ENCODE data around the gene SLC8A1. TPM values are rescaled to one million over a fixed set of nuclear protein-coding genes. Genes with fewer than 3 reads are reported as not detected.

The SLC8A1 gene
- total RNA-seq, 6 donors from 2014 or later, result 21.8 to 58.6 (median 25.3) TPM

DNA sequence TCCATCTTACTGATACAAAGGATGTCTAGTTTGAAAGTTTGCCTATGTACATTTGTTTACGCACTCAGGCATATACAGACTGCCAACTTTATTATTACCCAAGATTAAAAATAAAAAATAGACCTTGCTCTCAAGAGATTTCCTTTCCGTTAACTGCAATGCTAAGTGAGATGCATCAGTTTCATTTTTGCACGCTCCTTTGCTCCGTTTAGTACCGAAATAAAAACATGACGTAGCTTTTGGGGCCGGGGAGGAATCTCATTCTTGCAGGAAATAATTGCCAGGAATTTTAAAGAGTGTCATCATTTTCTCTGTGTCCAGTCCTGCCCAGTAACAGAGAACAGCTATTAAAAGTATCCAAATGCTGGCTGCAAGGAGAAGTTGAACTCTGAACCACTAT is 169.5 kb downstream of the SLC8A1 start:
- TF ChIP-seq, protein P1, sequence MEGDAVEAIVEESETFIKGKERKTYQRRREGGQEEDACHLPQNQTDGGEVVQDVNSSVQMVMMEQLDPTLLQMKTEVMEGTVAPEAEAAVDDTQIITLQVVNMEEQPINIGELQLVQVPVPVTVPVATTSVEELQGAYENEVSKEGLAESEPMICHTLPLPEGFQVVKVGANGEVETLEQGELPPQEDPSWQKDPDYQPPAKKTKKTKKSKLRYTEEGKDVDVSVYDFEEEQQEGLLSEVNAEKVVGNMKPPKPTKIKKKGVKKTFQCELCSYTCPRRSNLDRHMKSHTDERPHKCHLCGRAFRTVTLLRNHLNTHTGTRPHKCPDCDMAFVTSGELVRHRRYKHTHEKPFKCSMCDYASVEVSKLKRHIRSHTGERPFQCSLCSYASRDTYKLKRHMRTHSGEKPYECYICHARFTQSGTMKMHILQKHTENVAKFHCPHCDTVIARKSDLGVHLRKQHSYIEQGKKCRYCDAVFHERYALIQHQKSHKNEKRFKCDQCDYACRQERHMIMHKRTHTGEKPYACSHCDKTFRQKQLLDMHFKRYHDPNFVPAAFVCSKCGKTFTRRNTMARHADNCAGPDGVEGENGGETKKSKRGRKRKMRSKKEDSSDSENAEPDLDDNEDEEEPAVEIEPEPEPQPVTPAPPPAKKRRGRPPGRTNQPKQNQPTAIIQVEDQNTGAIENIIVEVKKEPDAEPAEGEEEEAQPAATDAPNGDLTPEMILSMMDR (IDR thresholded peaks at IDR 0.05), result no peak
- no peak for TF ChIP-seq POLR2AphosphoS5 (IDR thresholded peaks at IDR 0.05)
- no peak for TF ChIP-seq EP300 (IDR thresholded peaks at IDR 0.05)
- no peak for TF ChIP-seq POLR2A (IDR thresholded peaks at IDR 0.05)
- DNase-seq, result no peak
- Histone ChIP-seq H3K9me3 (no peaks in the 10 kb centered on the region), H3K27me3 (no peaks in the 10 kb centered on the region), H3K4me3 (peak overlapping the region in 1 of 4 donors; percentile 13), H3K36me3 (no peaks in the 10 kb centered on the region), H3K4me1 (peaks cover 0 to 4% (median 0%) of the 10 kb centered on the region in 4 donors), H3K27ac (no peak overlapping the region)
- WGBS, 2 donors, result 81 to 84% methylated on average over 7 of the region's 7 CpGs
- ATAC-seq (ENCODE audit: low FRiP score in 2 of 2), result peak in 1 of 2 donors; percentile 80

- no peaks in the 10 kb centered on the region for H3K36me3 ChIP-seq
- no peak for DNase-seq
- TF ChIP-seq POLR2A (IDR thresholded peaks at IDR 0.05) (no peak), POLR2AphosphoS5 (IDR thresholded peaks at IDR 0.05) (no peak), EP300 (IDR thresholded peaks at IDR 0.05) (no peak)
- TF ChIP-seq, protein P1 (IDR thresholded peaks at IDR 0.05), result no peak
- WGBS, 2 donors, result 51 to 52% methylated on average over 3 of the region's 3 CpGs
- peak overlapping the region in 3 of 4 donors; percentile 26 to 72 (median 32) for H3K27ac ChIP-seq
- H3K4me1 ChIP-seq, result peaks cover 0 to 4% (median 0%) of the 10 kb centered on the region in 4 donors
- no peak overlapping the region for H3K4me3 ChIP-seq
- H3K27me3 ChIP-seq, result no peaks in the 10 kb centered on the region
- ATAC-seq (ENCODE audit: low FRiP score in 2 of 2), result peak in 1 of 2 donors; percentile 19
- no peaks in the 10 kb centered on the region for H3K9me3 ChIP-seq
Measured at GRCh38 chr2:40281021-40281940, 170.6 kb downstream of the SLC8A1 start.

GRCh38 chr2:40279482-40279881 is 172.4 kb downstream of the SLC8A1 start:
- H3K27me3 ChIP-seq, result no peaks in the 10 kb centered on the region
- no peak for DNase-seq
- ATAC-seq (ENCODE audit: low FRiP score in 2 of 2), result no peak
- no peak overlapping the region for H3K27ac ChIP-seq
- H3K9me3 ChIP-seq, result no peaks in the 10 kb centered on the region
- TF ChIP-seq POLR2A (IDR thresholded peaks at IDR 0.05), result no peak
- TF ChIP-seq, protein P1 (IDR thresholded peaks at IDR 0.05), result no peak
- no peak for TF ChIP-seq POLR2AphosphoS5 (IDR thresholded peaks at IDR 0.05)
- TF ChIP-seq EP300 (IDR thresholded peaks at IDR 0.05), result no peak
- no peak overlapping the region for H3K4me3 ChIP-seq
- no peaks in the 10 kb centered on the region for H3K36me3 ChIP-seq
- peaks cover 0 to 5% (median 0%) of the 10 kb centered on the region in 4 donors for H3K4me1 ChIP-seq
- 87 to 88% methylated on average over 2 of the region's 2 CpGs for WGBS, 2 donors

DNA sequence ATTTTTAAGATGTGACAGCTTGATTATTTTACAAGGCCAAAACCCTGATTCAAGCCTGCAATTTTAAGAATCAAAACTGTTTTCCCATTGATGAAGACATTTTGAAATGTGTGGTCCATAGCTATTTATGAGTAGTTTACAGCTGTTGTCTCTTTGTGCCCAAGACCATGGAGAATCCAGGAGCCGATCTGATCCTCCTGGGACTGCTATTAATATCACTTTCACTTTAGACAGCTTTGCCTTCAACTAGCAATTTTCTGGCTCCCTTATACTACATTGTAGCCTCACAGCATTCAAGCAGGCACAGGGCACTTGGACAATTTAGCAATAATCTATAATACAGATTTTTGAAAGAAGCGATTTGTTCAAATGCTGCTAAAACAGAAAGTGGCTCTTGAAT is 172.9 kb downstream of the SLC8A1 start:
- Histone ChIP-seq H3K27ac (peak overlapping the region in 1 of 4 donors; percentile 19), H3K4me3 (no peak overlapping the region), H3K9me3 (no peaks in the 10 kb centered on the region), H3K36me3 (no peaks in the 10 kb centered on the region), H3K4me1 (peaks cover 0 to 10% (median 2%) of the 10 kb centered on the region in 4 donors), H3K27me3 (no peaks in the 10 kb centered on the region)
- WGBS, 2 donors, result 52 to 72% methylated on average over 2 of the region's 2 CpGs
- DNase-seq (no peak), ATAC-seq (ENCODE audit: low FRiP score in 2 of 2) (no peak)
- TF ChIP-seq, protein P1 (IDR thresholded peaks at IDR 0.05), result no peak
- TF ChIP-seq POLR2AphosphoS5 (IDR thresholded peaks at IDR 0.05) (no peak), EP300 (IDR thresholded peaks at IDR 0.05) (no peak), POLR2A (IDR thresholded peaks at IDR 0.05) (no peak)

All from upper lobe of left lung (tissue), 6 donors.